NT2/D1 (cell line): Measurements from ENCODE around the gene WNT4.

Source experiments
- DNase-seq: peaks from one replicate; pipeline ENCODE4 v3.0.0-alpha.2; 2011; ENCODE audit warnings: low read depth, low spot score
- H3K27me3 ChIP-seq: 2 replicates; pipeline ENCODE4 v1.6.0; 2011; ENCODE audit warnings: mild to moderate bottlenecking; ENCODE audit not compliant: insufficient read length, insufficient read depth
- H3K36me3 ChIP-seq: 2 replicates; pipeline ENCODE4 v1.6.1; 2011; ENCODE audit warnings: mild to moderate bottlenecking, low read length, mixed read lengths; ENCODE audit not compliant: insufficient read depth, insufficient read length
- H3K4me1 ChIP-seq: 2 replicates; pipeline ENCODE4 v1.5.1; 2011; ENCODE audit not compliant: insufficient read depth, insufficient read length
- H3K4me3 ChIP-seq: 2 replicates; pipeline ENCODE4 v1.5.1; 2011; ENCODE audit warnings: low read depth; ENCODE audit not compliant: insufficient read length
- H3K9ac ChIP-seq: 2 replicates; pipeline ENCODE4 v1.6.0; 2011; ENCODE audit warnings: low read depth; ENCODE audit not compliant: insufficient read length
- H3K9me3 ChIP-seq: 2 replicates; pipeline ENCODE4 v1.5.1; 2011; ENCODE audit warnings: mild to moderate bottlenecking, low read length; ENCODE audit not compliant: insufficient read depth
- SUZ12 ChIP-seq: IDR thresholded peaks from 2 replicates; pipeline ENCODE4 v1.6.1; 2011; ENCODE audit not compliant: insufficient read length, insufficient read depth; ENCODE audit errors: extremely low read depth
- YY1 ChIP-seq: IDR thresholded peaks from 2 replicates; pipeline ENCODE4 v1.6.1; 2011; ENCODE audit not compliant: insufficient read length, insufficient read depth
- ZNF274 ChIP-seq: IDR thresholded peaks from 2 replicates; pipeline ENCODE4 v1.6.1; 2011; ENCODE audit warnings: mild to moderate bottlenecking, low read depth, low read length

The WNT4 gene

GRCh38 chr1:22153660-22154437 lies 11.0 kb upstream of the WNT4 start:
- no peak for DNase-seq
- H3K4me1 ChIP-seq: peaks cover 5% of the 10 kb centered on the region
- peak overlapping the region; percentile 32 for H3K9ac ChIP-seq
- no peak overlapping the region for H3K4me3 ChIP-seq
- no peaks in the 10 kb centered on the region for H3K36me3 ChIP-seq
- no peaks in the 10 kb centered on the region for H3K9me3 ChIP-seq
- TF ChIP-seq ZNF274 (no peak), SUZ12 (no peak), YY1 (no peak)
- H3K27me3 ChIP-seq: no peaks in the 10 kb centered on the region

GRCh38 chr1:22150923-22151322 lies 8.0 kb upstream of the WNT4 start:
- no peaks in the 10 kb centered on the region for H3K36me3 ChIP-seq
- no peaks in the 10 kb centered on the region for H3K9me3 ChIP-seq
- peaks cover 3% of the 10 kb centered on the region for H3K27me3 ChIP-seq
- no peak overlapping the region for H3K4me3 ChIP-seq
- H3K9ac ChIP-seq: no peak overlapping the region
- TF ChIP-seq ZNF274 (no peak), SUZ12 (no peak), YY1 (no peak)
- DNase-seq: no peak
- H3K4me1 ChIP-seq: peaks cover 5% of the 10 kb centered on the region

GRCh38 chr1:22142315-22143064 lies 407 bp downstream of the WNT4 start:
- H3K9ac ChIP-seq: peak overlapping the region; percentile 36
- no peaks in the 10 kb centered on the region for H3K9me3 ChIP-seq
- no peaks in the 10 kb centered on the region for H3K36me3 ChIP-seq
- DNase-seq: no peak
- peaks cover 24% of the 10 kb centered on the region for H3K4me1 ChIP-seq
- peaks cover 44% of the 10 kb centered on the region for H3K27me3 ChIP-seq
- TF ChIP-seq SUZ12 (no peak), YY1 (no peak), ZNF274 (no peak)
- H3K4me3 ChIP-seq: peak overlapping the region; percentile 45

GRCh38 chr1:22141554-22142314 lies 1.2 kb downstream of the WNT4 start:
- H3K9ac ChIP-seq: peak overlapping the region; percentile 36
- H3K27me3 ChIP-seq: peaks cover 41% of the 10 kb centered on the region
- H3K9me3 ChIP-seq: no peaks in the 10 kb centered on the region
- H3K4me3 ChIP-seq: peak overlapping the region; percentile 45
- TF ChIP-seq SUZ12 (no peak), YY1 (no peak), ZNF274 (no peak)
- no peak for DNase-seq
- peaks cover 27% of the 10 kb centered on the region for H3K4me1 ChIP-seq
- no peaks in the 10 kb centered on the region for H3K36me3 ChIP-seq

GRCh38 chr1:22140694-22141093 lies 2.2 kb downstream of the WNT4 start:
- no peak overlapping the region for H3K9ac ChIP-seq
- H3K27me3 ChIP-seq: peaks cover 44% of the 10 kb centered on the region
- no peak for TF ChIP-seq SUZ12
- TF ChIP-seq YY1: no peak
- no peak for TF ChIP-seq ZNF274
- no peak for DNase-seq
- H3K4me1 ChIP-seq: peaks cover 30% of the 10 kb centered on the region
- no peak overlapping the region for H3K4me3 ChIP-seq
- H3K36me3 ChIP-seq: no peaks in the 10 kb centered on the region
- H3K9me3 ChIP-seq: no peaks in the 10 kb centered on the region

- Histone ChIP-seq H3K9me3 (no peaks in the 10 kb centered on the region), H3K4me1 (peaks cover 30% of the 10 kb centered on the region), H3K4me3 (no peak overlapping the region), H3K9ac (no peak overlapping the region), H3K36me3 (no peaks in the 10 kb centered on the region), H3K27me3 (peaks cover 44% of the 10 kb centered on the region)
- DNase-seq: no peak
- no peak for TF ChIP-seq SUZ12
- TF ChIP-seq ZNF274: no peak
- TF ChIP-seq YY1: no peak
Observed at GRCh38 chr1:22139817-22140216, 3.1 kb downstream of the WNT4 start.
